Measurements from ENCODE around the gene IL18BP.

The IL18BP gene

GRCh38 chr11:72012897-72013721 is 14.4 kb downstream of the IL18BP start:
- peak; percentile 97 for DNase-seq (ENCODE audit: low spot score)

- DNase-seq (ENCODE audit: low spot score) = peak; percentile 34
These were observed 15.3 kb downstream of the IL18BP start for GRCh38 chr11:72013765-72014711.

- DNase-seq (ENCODE audit: low spot score) = no peak
These were observed 16.1 kb downstream of the IL18BP start for GRCh38 chr11:72014761-72015320.

GRCh38 chr11:72015511-72016061 is 16.9 kb downstream of the IL18BP start:
- DNase-seq (ENCODE audit: low spot score) = no peak

- no peak for DNase-seq (ENCODE audit: low spot score)
These were observed 19.5 kb downstream of the IL18BP start for GRCh38 chr11:72018171-72018570.

- no peak for DNase-seq (ENCODE audit: low spot score)
These were observed 24.6 kb downstream of the IL18BP start for GRCh38 chr11:72023335-72023734.

- no peak for DNase-seq (ENCODE audit: low spot score)
These were observed 25.5 kb downstream of the IL18BP start for GRCh38 chr11:72024069-72024754.

GRCh38 chr11:72026090-72026489 is 27.4 kb downstream of the IL18BP start:
- no peak for DNase-seq (ENCODE audit: low spot score)

- DNase-seq (ENCODE audit: low spot score) = no peak
These were observed 31.9 kb downstream of the IL18BP start for GRCh38 chr11:72030472-72031045.

- DNase-seq (ENCODE audit: low spot score) = no peak
These were observed 38.0 kb downstream of the IL18BP start for GRCh38 chr11:72036687-72037086.

- DNase-seq (ENCODE audit: low spot score) = no peak
These were observed 39.0 kb downstream of the IL18BP start for GRCh38 chr11:72037554-72038311.

GRCh38 chr11:72038491-72038890 is 39.8 kb downstream of the IL18BP start:
- DNase-seq (ENCODE audit: low spot score) = peak; percentile 90

GRCh38 chr11:72039031-72039855 is 40.5 kb downstream of the IL18BP start:
- DNase-seq (ENCODE audit: low spot score) = peak; percentile 35

GRCh38 chr11:72039856-72040401 is 41.2 kb downstream of the IL18BP start:
- no peak for DNase-seq (ENCODE audit: low spot score)

GRCh38 chr11:72040491-72041363 is 42.0 kb downstream of the IL18BP start:
- peak; percentile 90 for DNase-seq (ENCODE audit: low spot score)

GRCh38 chr11:72041364-72042063 is 42.8 kb downstream of the IL18BP start:
- DNase-seq (ENCODE audit: low spot score) = peak; percentile 80

- DNase-seq (ENCODE audit: low spot score) = no peak
These were observed 43.5 kb downstream of the IL18BP start for GRCh38 chr11:72042064-72042745.

All from AG20443 (cell line).